Measurements from ENCODE around the gene TAS1R1. TPM values are rescaled to one million over a fixed set of nuclear protein-coding genes. Genes with fewer than 3 reads are reported as not detected.

Gene TAS1R1
- total and polyA plus RNA-seq, 9 of the 15 experiments (the other 6 are each of a cell fraction or from before 2014, with no cell fraction given): 0.06 TPM; not detected in 8

DNA sequence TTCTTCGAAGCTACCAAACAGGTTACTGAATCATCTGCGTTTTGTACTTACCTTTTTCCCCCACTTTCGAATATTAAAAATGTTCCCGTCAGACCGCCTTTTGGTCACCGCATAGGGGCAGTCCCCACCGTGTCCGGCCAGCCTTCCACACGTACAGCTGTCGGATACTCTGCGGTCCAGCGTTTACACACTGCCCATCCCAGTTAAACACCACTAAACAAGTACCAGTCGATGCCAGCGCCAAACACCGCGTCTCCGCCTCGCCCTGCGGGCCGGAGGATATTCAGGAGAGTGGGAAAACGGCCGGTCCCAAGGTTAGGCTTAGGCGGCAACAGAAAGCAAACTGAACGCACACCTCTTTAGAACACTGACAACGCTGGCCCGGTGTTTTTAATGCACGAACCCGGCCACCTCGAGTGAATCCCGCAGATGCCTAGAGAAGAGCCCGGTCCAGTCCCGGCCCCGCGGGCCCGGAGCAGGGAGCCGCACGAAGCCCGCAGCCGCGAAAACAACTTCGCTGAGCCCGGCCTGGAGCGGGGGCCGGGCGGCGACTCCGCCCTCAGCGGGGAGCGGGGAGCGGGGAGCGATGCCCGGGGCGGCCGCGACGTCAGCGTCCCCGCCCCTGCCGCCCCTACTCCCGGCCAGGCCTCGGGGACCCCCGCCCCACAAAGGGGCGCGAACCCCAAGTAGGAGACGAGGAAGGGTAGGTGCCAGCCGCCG, 57.7 kb downstream of the TAS1R1 start (continued):
- TF ChIP-seq, protein P1, sequence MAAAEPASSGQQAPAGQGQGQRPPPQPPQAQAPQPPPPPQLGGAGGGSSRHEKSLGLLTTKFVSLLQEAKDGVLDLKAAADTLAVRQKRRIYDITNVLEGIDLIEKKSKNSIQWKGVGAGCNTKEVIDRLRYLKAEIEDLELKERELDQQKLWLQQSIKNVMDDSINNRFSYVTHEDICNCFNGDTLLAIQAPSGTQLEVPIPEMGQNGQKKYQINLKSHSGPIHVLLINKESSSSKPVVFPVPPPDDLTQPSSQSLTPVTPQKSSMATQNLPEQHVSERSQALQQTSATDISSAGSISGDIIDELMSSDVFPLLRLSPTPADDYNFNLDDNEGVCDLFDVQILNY (CRISPR knock-in tag; IDR thresholded peaks at IDR 0.05): no peak
- TF ChIP-seq PCBP1 (IDR thresholded peaks at IDR 0.05; ENCODE audit: low read depth, low read length, poor library complexity, severe bottlenecking) (no peak), CBX3 (IDR thresholded peaks at IDR 0.05; ENCODE audit: borderline replicate concordance in 1 of 2, low read length in 2 of 2) (peak in 1 of 2 experiments; percentile 25; a peak in 1 of 3 replicates), BCOR (IDR thresholded peaks at IDR 0.05) (peak; percentile 21; the same call in 1 of the 2 replicates), ASH1L (IDR thresholded peaks at IDR 0.05; ENCODE audit: borderline replicate concordance, low read depth, partially characterized antibody) (no peak), ZNF766 (CRISPR knock-in tag; conservative IDR thresholded peaks at IDR 0.05) (no peak), ATF7 (IDR thresholded peaks at IDR 0.05) (no peak), SRF (CRISPR knock-in tag; IDR thresholded peaks at IDR 0.05) (no peak), PHB2 (IDR thresholded peaks at IDR 0.05; ENCODE audit: low read depth) (no peak)
- TF ChIP-seq, protein P2, sequence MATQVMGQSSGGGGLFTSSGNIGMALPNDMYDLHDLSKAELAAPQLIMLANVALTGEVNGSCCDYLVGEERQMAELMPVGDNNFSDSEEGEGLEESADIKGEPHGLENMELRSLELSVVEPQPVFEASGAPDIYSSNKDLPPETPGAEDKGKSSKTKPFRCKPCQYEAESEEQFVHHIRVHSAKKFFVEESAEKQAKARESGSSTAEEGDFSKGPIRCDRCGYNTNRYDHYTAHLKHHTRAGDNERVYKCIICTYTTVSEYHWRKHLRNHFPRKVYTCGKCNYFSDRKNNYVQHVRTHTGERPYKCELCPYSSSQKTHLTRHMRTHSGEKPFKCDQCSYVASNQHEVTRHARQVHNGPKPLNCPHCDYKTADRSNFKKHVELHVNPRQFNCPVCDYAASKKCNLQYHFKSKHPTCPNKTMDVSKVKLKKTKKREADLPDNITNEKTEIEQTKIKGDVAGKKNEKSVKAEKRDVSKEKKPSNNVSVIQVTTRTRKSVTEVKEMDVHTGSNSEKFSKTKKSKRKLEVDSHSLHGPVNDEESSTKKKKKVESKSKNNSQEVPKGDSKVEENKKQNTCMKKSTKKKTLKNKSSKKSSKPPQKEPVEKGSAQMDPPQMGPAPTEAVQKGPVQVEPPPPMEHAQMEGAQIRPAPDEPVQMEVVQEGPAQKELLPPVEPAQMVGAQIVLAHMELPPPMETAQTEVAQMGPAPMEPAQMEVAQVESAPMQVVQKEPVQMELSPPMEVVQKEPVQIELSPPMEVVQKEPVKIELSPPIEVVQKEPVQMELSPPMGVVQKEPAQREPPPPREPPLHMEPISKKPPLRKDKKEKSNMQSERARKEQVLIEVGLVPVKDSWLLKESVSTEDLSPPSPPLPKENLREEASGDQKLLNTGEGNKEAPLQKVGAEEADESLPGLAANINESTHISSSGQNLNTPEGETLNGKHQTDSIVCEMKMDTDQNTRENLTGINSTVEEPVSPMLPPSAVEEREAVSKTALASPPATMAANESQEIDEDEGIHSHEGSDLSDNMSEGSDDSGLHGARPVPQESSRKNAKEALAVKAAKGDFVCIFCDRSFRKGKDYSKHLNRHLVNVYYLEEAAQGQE (IDR thresholded peaks at IDR 0.05; ENCODE audit: borderline replicate concordance): no peak
- TF ChIP-seq, protein P2 (CRISPR knock-in tag; IDR thresholded peaks at IDR 0.05; ENCODE audit: low read depth): no peak
- TF ChIP-seq, protein P3, sequence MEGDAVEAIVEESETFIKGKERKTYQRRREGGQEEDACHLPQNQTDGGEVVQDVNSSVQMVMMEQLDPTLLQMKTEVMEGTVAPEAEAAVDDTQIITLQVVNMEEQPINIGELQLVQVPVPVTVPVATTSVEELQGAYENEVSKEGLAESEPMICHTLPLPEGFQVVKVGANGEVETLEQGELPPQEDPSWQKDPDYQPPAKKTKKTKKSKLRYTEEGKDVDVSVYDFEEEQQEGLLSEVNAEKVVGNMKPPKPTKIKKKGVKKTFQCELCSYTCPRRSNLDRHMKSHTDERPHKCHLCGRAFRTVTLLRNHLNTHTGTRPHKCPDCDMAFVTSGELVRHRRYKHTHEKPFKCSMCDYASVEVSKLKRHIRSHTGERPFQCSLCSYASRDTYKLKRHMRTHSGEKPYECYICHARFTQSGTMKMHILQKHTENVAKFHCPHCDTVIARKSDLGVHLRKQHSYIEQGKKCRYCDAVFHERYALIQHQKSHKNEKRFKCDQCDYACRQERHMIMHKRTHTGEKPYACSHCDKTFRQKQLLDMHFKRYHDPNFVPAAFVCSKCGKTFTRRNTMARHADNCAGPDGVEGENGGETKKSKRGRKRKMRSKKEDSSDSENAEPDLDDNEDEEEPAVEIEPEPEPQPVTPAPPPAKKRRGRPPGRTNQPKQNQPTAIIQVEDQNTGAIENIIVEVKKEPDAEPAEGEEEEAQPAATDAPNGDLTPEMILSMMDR (IDR thresholded peaks at IDR 0.05 in 2 of 3, conservative IDR thresholded peaks at IDR 0.05 in 1 of 3; ENCODE audit: insufficient read depth in 2 of 3, low read depth in 1 of 3, low read length in 3 of 3): peak; percentile 19 to 29 (median 25); a peak in 2 of 6 replicates
- TF ChIP-seq, protein P4, sequence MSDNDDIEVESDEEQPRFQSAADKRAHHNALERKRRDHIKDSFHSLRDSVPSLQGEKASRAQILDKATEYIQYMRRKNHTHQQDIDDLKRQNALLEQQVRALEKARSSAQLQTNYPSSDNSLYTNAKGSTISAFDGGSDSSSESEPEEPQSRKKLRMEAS (CRISPR knock-in tag; IDR thresholded peaks at IDR 0.05): no peak
- TF ChIP-seq, protein P5, sequence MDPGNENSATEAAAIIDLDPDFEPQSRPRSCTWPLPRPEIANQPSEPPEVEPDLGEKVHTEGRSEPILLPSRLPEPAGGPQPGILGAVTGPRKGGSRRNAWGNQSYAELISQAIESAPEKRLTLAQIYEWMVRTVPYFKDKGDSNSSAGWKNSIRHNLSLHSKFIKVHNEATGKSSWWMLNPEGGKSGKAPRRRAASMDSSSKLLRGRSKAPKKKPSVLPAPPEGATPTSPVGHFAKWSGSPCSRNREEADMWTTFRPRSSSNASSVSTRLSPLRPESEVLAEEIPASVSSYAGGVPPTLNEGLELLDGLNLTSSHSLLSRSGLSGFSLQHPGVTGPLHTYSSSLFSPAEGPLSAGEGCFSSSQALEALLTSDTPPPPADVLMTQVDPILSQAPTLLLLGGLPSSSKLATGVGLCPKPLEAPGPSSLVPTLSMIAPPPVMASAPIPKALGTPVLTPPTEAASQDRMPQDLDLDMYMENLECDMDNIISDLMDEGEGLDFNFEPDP (CRISPR knock-in tag; IDR thresholded peaks at IDR 0.05): 0 out of 2 replicates have a peak, but pooled peaks have one; percentile 21
